ENCODE results near the gene PTPRN2.

DNA sequence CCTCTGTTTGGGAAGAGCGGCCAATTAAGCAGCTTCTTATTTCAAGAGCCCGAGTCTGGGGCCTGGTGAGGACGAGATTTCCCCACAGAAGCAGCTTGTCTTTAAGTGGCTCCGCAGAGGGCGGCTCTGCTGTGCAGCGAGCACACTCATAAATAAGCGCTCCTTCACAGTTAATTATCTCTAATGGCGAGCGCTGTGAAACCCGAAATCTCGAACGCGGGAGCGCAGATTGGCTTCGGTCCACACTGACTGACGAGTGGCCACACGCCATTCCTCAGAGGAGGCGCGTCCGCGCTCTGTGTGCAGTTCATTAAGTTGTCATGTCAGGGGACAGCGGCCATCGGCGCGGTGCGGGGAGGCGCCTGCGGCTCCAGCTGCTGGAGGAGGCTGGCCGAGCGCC, 689.9 kb downstream of the PTPRN2 start:
- TF ChIP-seq, protein P1, sequence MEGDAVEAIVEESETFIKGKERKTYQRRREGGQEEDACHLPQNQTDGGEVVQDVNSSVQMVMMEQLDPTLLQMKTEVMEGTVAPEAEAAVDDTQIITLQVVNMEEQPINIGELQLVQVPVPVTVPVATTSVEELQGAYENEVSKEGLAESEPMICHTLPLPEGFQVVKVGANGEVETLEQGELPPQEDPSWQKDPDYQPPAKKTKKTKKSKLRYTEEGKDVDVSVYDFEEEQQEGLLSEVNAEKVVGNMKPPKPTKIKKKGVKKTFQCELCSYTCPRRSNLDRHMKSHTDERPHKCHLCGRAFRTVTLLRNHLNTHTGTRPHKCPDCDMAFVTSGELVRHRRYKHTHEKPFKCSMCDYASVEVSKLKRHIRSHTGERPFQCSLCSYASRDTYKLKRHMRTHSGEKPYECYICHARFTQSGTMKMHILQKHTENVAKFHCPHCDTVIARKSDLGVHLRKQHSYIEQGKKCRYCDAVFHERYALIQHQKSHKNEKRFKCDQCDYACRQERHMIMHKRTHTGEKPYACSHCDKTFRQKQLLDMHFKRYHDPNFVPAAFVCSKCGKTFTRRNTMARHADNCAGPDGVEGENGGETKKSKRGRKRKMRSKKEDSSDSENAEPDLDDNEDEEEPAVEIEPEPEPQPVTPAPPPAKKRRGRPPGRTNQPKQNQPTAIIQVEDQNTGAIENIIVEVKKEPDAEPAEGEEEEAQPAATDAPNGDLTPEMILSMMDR (conservative IDR thresholded peaks at IDR 0.05) = no peak
- TF ChIP-seq EZH2 (IDR thresholded peaks at IDR 0.05; ENCODE audit: low read depth) = no peak

Measured in PC-9 (cell line).